ENCODE measurements around the gene SMIM15. TPM values are rescaled to one million over a fixed set of nuclear protein-coding genes. Genes with fewer than 3 reads are reported as not detected.

The SMIM15 gene
- total RNA-seq, 1 experiment from 2014 or later = 83.9 TPM

DNA sequence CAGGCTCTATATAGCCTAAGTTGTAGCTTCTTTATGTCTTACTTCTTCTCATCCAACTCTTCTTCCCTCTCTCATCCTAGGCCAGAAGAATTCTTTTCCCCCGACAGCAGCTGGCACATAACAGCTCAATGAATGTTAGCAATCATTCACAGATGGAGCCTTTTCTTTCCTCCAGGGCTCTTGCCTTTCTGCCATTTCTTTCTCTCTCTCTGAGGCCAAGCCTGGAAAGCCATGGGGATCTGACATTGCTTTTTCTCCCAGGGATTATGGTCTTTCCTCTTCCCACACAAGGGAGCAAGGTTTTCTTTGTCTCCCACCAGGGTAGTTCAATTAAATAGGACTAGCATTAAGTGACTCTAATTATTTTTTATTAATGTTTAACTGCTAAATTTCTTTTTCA lies 20.5 kb downstream of the SMIM15 start:
- Histone ChIP-seq H3K27ac (ENCODE audit: low read depth, low read length) (no peak overlapping the region), H2AFZ (ENCODE audit: low read depth, low read length, poor library complexity, severe bottlenecking) (no peak overlapping the region), H3K27me3 (ENCODE audit: insufficient read depth, low read length) (no peaks in the 10 kb centered on the region), H3K79me2 (ENCODE audit: insufficient read depth, low read length) (no peaks in the 10 kb centered on the region), H3K4me1 (ENCODE audit: control insufficient read depth in 1 of 2, insufficient read depth in 2 of 2, low read length in 2 of 2) (no peaks in the 10 kb centered on the region), H4K20me1 (ENCODE audit: insufficient read depth) (no peaks in the 10 kb centered on the region), H3K9me3 (ENCODE audit: control insufficient read depth in 1 of 2, insufficient read depth in 1 of 2, low read depth in 1 of 2, low read length in 2 of 2) (no peaks in the 10 kb centered on the region), H3K9me2 (ENCODE audit: insufficient read depth) (no peaks in the 10 kb centered on the region), H3K4me2 (ENCODE audit: low read length) (no peak overlapping the region), H3K9ac (ENCODE audit: low read length) (no peak overlapping the region), H3K4me3 (replicated peaks in 1 of 2; ENCODE audit: low read depth in 1 of 2, low read length in 2 of 2) (no peak overlapping the region), H3K36me3 (ENCODE audit: control insufficient read depth in 1 of 2, insufficient read depth in 2 of 2, low read length in 2 of 2) (no peaks in the 10 kb centered on the region)
- CTCF ChIA-PET = no interaction called here
- intact Hi-C loops (cut with micrococcal nuclease) = no loop called here
- DNase-seq (ENCODE audit: low read depth, low spot score) = no peak
- no peak for ATAC-seq
- RAD21 ChIA-PET (ENCODE audit: low non-redundant PET in 1 of 2, low total read pairs in 2 of 2, uncharacterized antibody in 2 of 2, unreplicated experiment in 2 of 2) = no interaction called here
- TF ChIP-seq, protein P1, sequence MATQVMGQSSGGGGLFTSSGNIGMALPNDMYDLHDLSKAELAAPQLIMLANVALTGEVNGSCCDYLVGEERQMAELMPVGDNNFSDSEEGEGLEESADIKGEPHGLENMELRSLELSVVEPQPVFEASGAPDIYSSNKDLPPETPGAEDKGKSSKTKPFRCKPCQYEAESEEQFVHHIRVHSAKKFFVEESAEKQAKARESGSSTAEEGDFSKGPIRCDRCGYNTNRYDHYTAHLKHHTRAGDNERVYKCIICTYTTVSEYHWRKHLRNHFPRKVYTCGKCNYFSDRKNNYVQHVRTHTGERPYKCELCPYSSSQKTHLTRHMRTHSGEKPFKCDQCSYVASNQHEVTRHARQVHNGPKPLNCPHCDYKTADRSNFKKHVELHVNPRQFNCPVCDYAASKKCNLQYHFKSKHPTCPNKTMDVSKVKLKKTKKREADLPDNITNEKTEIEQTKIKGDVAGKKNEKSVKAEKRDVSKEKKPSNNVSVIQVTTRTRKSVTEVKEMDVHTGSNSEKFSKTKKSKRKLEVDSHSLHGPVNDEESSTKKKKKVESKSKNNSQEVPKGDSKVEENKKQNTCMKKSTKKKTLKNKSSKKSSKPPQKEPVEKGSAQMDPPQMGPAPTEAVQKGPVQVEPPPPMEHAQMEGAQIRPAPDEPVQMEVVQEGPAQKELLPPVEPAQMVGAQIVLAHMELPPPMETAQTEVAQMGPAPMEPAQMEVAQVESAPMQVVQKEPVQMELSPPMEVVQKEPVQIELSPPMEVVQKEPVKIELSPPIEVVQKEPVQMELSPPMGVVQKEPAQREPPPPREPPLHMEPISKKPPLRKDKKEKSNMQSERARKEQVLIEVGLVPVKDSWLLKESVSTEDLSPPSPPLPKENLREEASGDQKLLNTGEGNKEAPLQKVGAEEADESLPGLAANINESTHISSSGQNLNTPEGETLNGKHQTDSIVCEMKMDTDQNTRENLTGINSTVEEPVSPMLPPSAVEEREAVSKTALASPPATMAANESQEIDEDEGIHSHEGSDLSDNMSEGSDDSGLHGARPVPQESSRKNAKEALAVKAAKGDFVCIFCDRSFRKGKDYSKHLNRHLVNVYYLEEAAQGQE (IDR thresholded peaks at IDR 0.05; ENCODE audit: low read depth) = no peak
- TF ChIP-seq, protein P2, sequence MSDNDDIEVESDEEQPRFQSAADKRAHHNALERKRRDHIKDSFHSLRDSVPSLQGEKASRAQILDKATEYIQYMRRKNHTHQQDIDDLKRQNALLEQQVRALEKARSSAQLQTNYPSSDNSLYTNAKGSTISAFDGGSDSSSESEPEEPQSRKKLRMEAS (IDR thresholded peaks at IDR 0.05) = no peak
- TF ChIP-seq, protein P3, sequence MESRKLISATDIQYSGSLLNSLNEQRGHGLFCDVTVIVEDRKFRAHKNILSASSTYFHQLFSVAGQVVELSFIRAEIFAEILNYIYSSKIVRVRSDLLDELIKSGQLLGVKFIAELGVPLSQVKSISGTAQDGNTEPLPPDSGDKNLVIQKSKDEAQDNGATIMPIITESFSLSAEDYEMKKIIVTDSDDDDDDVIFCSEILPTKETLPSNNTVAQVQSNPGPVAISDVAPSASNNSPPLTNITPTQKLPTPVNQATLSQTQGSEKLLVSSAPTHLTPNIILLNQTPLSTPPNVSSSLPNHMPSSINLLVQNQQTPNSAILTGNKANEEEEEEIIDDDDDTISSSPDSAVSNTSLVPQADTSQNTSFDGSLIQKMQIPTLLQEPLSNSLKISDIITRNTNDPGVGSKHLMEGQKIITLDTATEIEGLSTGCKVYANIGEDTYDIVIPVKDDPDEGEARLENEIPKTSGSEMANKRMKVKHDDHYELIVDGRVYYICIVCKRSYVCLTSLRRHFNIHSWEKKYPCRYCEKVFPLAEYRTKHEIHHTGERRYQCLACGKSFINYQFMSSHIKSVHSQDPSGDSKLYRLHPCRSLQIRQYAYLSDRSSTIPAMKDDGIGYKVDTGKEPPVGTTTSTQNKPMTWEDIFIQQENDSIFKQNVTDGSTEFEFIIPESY (IDR thresholded peaks at IDR 0.05; ENCODE audit: extremely low read depth, insufficient replicate concordance, low read length) = no peak
- TF ChIP-seq, protein P4, sequence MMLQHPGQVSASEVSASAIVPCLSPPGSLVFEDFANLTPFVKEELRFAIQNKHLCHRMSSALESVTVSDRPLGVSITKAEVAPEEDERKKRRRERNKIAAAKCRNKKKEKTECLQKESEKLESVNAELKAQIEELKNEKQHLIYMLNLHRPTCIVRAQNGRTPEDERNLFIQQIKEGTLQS (IDR thresholded peaks at IDR 0.05) = no peak
- no peak for TF ChIP-seq YY1 (IDR thresholded peaks at IDR 0.05; ENCODE audit: extremely low read depth, insufficient replicate concordance, low read depth, low read length)
- no peak for TF ChIP-seq JUND (IDR thresholded peaks at IDR 0.05)
- no peak for TF ChIP-seq POLR2AphosphoS5 (IDR thresholded peaks at IDR 0.05; ENCODE audit: low read depth, low read length)
- no peak for TF ChIP-seq SP1 (IDR thresholded peaks at IDR 0.05; ENCODE audit: low read depth)
- TF ChIP-seq RAD21 (IDR thresholded peaks at IDR 0.05; ENCODE audit: low read depth) = no peak
- POLR2A ChIA-PET = no interaction called here
- no TSS peak for BruUV-seq (replicated peaks)

All from HCT116 (cell line).